ENCODE results near the gene CPNE4.

DNA sequence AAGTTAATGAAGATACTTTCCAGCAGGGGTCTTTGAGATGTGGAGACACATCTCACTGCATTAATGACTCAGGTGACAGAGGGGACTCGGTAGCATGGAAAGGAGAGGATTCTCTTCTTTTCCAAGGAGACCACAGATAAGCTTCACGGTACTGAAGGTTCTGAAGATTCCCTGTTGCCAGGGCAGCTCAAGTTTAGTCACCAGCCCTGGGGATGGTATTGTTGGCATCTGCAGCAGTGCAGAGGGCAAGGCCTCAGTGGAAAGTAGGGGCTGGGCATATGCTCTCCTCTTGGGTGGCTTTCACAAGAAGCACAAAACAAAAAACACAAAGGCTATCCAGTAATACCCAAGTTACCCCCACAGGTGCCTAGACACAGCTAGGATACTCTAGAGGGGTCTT lies 494.0 kb downstream of the CPNE4 start:
- TF ChIP-seq POLR2AphosphoS5 (IDR thresholded peaks at IDR 0.05; ENCODE audit: low read depth, low read length) (no peak), POU2F2 (IDR thresholded peaks at IDR 0.05; ENCODE audit: low read depth, low read length) (no peak), POLR2A (IDR thresholded peaks at IDR 0.05; ENCODE audit: low read depth, low read length) (no peak), TAF1 (IDR thresholded peaks at IDR 0.05; ENCODE audit: low read depth, low read length) (no peak), SPI1 (IDR thresholded peaks at IDR 0.05; ENCODE audit: low read depth, low read length) (no peak)

Data from GM12891 (cell line).